Measurements from ENCODE around the gene KLF9. TPM values are rescaled to one million over a fixed set of nuclear protein-coding genes. Genes with fewer than 3 reads are reported as not detected.

KLF9 gene
- total and polyA plus RNA-seq, 9 of the 15 experiments (the other 6 are each of a cell fraction or from before 2014, with no cell fraction given), result 3.3 to 11.9 (median 6.9) TPM

GRCh38 chr9:70413799-70414775 lies at the start of gene KLF9 (continued):
- TF ChIP-seq, protein P1, sequence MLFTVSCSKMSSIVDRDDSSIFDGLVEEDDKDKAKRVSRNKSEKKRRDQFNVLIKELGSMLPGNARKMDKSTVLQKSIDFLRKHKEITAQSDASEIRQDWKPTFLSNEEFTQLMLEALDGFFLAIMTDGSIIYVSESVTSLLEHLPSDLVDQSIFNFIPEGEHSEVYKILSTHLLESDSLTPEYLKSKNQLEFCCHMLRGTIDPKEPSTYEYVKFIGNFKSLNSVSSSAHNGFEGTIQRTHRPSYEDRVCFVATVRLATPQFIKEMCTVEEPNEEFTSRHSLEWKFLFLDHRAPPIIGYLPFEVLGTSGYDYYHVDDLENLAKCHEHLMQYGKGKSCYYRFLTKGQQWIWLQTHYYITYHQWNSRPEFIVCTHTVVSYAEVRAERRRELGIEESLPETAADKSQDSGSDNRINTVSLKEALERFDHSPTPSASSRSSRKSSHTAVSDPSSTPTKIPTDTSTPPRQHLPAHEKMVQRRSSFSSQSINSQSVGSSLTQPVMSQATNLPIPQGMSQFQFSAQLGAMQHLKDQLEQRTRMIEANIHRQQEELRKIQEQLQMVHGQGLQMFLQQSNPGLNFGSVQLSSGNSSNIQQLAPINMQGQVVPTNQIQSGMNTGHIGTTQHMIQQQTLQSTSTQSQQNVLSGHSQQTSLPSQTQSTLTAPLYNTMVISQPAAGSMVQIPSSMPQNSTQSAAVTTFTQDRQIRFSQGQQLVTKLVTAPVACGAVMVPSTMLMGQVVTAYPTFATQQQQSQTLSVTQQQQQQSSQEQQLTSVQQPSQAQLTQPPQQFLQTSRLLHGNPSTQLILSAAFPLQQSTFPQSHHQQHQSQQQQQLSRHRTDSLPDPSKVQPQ (CRISPR knock-in tag; IDR thresholded peaks at IDR 0.05; ENCODE audit: borderline replicate concordance), result no peak
- TF ChIP-seq SLC30A9 (CRISPR knock-in tag; IDR thresholded peaks at IDR 0.05), result no peak
- TF ChIP-seq, protein P2, sequence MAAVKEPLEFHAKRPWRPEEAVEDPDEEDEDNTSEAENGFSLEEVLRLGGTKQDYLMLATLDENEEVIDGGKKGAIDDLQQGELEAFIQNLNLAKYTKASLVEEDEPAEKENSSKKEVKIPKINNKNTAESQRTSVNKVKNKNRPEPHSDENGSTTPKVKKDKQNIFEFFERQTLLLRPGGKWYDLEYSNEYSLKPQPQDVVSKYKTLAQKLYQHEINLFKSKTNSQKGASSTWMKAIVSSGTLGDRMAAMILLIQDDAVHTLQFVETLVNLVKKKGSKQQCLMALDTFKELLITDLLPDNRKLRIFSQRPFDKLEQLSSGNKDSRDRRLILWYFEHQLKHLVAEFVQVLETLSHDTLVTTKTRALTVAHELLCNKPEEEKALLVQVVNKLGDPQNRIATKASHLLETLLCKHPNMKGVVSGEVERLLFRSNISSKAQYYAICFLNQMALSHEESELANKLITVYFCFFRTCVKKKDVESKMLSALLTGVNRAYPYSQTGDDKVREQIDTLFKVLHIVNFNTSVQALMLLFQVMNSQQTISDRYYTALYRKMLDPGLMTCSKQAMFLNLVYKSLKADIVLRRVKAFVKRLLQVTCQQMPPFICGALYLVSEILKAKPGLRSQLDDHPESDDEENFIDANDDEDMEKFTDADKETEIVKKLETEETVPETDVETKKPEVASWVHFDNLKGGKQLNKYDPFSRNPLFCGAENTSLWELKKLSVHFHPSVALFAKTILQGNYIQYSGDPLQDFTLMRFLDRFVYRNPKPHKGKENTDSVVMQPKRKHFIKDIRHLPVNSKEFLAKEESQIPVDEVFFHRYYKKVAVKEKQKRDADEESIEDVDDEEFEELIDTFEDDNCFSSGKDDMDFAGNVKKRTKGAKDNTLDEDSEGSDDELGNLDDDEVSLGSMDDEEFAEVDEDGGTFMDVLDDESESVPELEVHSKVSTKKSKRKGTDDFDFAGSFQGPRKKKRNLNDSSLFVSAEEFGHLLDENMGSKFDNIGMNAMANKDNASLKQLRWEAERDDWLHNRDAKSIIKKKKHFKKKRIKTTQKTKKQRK (IDR thresholded peaks at IDR 0.05; ENCODE audit: borderline replicate concordance, low read depth, low read length), result no peak
- 0 out of 2 replicates have a peak, but pooled peaks have one; percentile 49 for TF ChIP-seq ZNF589 (CRISPR knock-in tag; IDR thresholded peaks at IDR 0.05; ENCODE audit: low read depth)
- no peak for TF ChIP-seq ZBTB7A (IDR thresholded peaks at IDR 0.05; ENCODE audit: borderline replicate concordance, control insufficient read depth, low read depth, low read length)
- no peak for TF ChIP-seq ZNF311 (CRISPR knock-in tag; IDR thresholded peaks at IDR 0.05)
- peak; percentile 94 for TF ChIP-seq NKRF (IDR thresholded peaks at IDR 0.05; ENCODE audit: borderline replicate concordance)
- no peak for TF ChIP-seq SETDB1 (IDR thresholded peaks at IDR 0.05; ENCODE audit: low read length)
- no peak for TF ChIP-seq HDAC6 (IDR thresholded peaks at IDR 0.05; ENCODE audit: low read depth, low read length)
- no peak for TF ChIP-seq FIP1L1 (IDR thresholded peaks at IDR 0.05; ENCODE audit: low read depth, low read length, poor library complexity, severe bottlenecking)
- TF ChIP-seq ZNF778 (CRISPR knock-in tag; IDR thresholded peaks at IDR 0.05), result no peak
- TF ChIP-seq GTF2B (IDR thresholded peaks at IDR 0.05; ENCODE audit: extremely low read depth, insufficient read length), result no peak
- TF ChIP-seq BRCA1 (IDR thresholded peaks at IDR 0.05), result no peak
- no peak for TF ChIP-seq BRCA1 (CRISPR knock-in tag; IDR thresholded peaks at IDR 0.05)
- TF ChIP-seq, protein P3, sequence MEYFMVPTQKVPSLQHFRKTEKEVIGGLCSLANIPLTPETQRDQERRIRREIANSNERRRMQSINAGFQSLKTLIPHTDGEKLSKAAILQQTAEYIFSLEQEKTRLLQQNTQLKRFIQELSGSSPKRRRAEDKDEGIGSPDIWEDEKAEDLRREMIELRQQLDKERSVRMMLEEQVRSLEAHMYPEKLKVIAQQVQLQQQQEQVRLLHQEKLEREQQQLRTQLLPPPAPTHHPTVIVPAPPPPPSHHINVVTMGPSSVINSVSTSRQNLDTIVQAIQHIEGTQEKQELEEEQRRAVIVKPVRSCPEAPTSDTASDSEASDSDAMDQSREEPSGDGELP (CRISPR knock-in tag; IDR thresholded peaks at IDR 0.05; ENCODE audit: borderline replicate concordance), result peak; percentile 98
- TF ChIP-seq ZNF316 (IDR thresholded peaks at IDR 0.05), result no peak
